Tibial artery (tissue), 4 donors: ENCODE measurements around the gene ZFPM1.

ENCODE experiments used
- DNase-seq, 2 donors: peaks; one replicate each; pipeline ENCODE4 v3.0.0-alpha.2; 2019
- H3K27ac ChIP-seq, 2 donors: fragments of 200-600 bp; sonication (generic) in 1 of 2; 1 replicate in 1 of 2; 2 replicates in 1 of 2; pipeline ENCODE4 v1.5.1; 2018 to 2019; ENCODE audit warnings: mild to moderate bottlenecking in 1 of 2
- H3K27me3 ChIP-seq, 2 donors: fragments of 200-600 bp; sonication (generic) in 1 of 2; one replicate each; pipeline versions ENCODE4 v1.5.1 to v1.6.0; 2016 to 2019
- H3K36me3 ChIP-seq, 3 donors: fragments of 200-600 bp; sonication (generic) in 2 of 3; one replicate each; pipeline ENCODE4 v1.5.1; 2016 to 2019; ENCODE audit warnings: mild to moderate bottlenecking in 2 of 3
- H3K4me1 ChIP-seq, 4 donors: fragments of 200-600 bp; sonication (generic) in 2 of 4; 1 replicate in 3 of 4; 2 replicates in 1 of 4; pipeline ENCODE4 v1.5.1; 2016 to 2019
- H3K4me3 ChIP-seq, 2 donors: fragments of 200-600 bp; sonication (generic) in 1 of 2; 1 replicate in 1 of 2; 2 replicates in 1 of 2; pipeline ENCODE4 v1.5.1; 2018 to 2019; ENCODE audit warnings: mild to moderate bottlenecking in 2 of 2
- H3K9me3 ChIP-seq, 3 donors: fragments of 200-600 bp; sonication (generic) in 1 of 3; one replicate each; pipeline ENCODE4 v1.5.1; 2016 to 2019
- CTCF ChIP-seq, 2 experiments: fragments of 200-600 bp in 1 of 2; fragments of 450-650 bp in 1 of 2; IDR thresholded peaks; one replicate each; pipeline ENCODE4 v1.5.1; 2017 to 2019; ENCODE audit warnings: antibody characterized with exemption in 2 of 2, mild to moderate bottlenecking in 1 of 2, moderate library complexity in 1 of 2
- intact Hi-C: fragments of 100-400 bp; cut with DNase I; formaldehyde crosslinking; loops from one replicate; pipeline ENCODE4 v1.15.0; 2023; ENCODE audit warnings: low total_unique reads

Gene ZFPM1

DNA sequence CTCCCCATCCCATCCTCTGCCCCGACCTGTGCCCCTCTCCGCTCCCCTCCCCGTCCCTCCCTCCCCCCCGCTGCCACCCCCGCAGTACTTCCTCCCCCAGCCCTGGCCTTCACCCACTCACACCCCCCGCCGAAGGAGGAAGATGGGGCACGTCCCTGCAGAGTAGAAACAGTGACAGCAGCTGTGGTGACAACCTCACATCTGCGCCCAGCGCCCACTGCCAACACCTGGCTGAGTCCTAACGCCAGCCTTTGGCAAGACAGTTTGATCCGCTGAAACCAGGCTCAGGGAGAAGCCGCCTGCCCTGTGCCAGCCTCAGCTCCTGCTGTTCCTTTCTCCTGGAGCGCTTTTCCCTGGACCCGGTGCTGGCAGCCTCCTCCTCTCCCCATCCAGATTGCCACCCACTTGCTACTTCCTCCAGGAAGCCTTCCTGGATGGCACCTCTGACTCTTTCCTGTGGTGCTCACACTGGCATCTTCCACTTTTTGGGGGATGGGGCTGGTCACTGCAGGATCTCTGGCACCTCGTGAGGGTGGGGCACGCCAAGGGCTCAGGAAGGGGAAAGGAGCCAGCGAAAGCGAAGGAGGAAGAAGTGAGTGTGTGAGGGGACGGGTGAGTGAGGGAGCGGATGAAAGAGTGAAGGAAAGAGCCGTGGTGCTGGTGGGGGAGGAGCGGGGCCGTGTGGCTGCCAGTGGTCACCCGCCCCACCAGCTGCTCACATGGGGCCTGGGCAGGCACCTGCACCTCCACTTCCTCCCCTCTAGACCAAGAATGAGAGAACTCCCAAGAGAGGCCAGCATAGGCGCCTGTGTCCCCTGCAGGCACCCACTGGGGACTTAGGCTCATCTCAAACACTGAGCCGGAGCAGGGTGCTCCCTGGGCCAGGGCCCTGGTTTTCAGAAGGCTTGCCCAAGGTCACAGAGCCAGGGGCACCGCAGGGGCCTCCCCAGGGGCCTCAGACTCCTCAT is 27.0 kb downstream of the ZFPM1 start:
- no peak overlapping the region for H3K27ac ChIP-seq
- TF ChIP-seq CTCF (IDR thresholded peaks at IDR 0.05), result no peak
- no peaks in the 10 kb centered on the region for H3K9me3 ChIP-seq

DNA sequence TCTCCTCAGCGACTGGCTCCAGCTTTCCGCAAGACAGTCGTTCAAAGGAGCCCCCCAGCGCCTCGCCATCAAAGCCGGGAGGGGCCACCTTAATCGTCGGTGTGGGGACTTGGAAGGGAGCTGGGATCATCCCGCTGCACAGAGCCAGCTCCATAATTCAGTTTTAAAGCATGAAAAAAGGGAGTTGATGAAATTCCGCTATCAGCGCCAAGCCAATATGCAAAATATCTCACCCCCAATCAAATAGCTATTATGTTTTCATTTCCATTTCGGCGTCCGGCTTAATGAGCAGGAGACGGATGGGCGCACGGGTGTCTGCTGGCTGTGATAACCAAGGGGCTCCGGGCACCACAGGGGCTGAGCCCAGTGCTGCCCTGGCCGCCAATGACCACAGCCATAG is 27.7 kb downstream of the ZFPM1 start:
- Histone ChIP-seq H3K4me1 (no peaks in the 10 kb centered on the region), H3K36me3 (no peaks in the 10 kb centered on the region), H3K9me3 (no peaks in the 10 kb centered on the region), H3K27me3 (peaks cover 0 to 14% of the 10 kb centered on the region in 2 donors), H3K4me3 (no peak overlapping the region), H3K27ac (no peak overlapping the region)
- no peak for DNase-seq
- intact Hi-C loops, result no loop called here
- no peak for TF ChIP-seq CTCF (IDR thresholded peaks at IDR 0.05)

More for the DNA sequence above, 27.0 kb downstream of the ZFPM1 start:
- peaks cover 0 to 16% of the 10 kb centered on the region in 2 donors for H3K27me3 ChIP-seq
- no peak overlapping the region for H3K4me3 ChIP-seq
- H3K4me1 ChIP-seq, result no peaks in the 10 kb centered on the region
- DNase-seq, result no peak
- H3K36me3 ChIP-seq, result no peaks in the 10 kb centered on the region
- intact Hi-C loops, result no loop called here

- intact Hi-C loops, result no loop called here
- H3K27me3 ChIP-seq, result peaks cover 0 to 13% of the 10 kb centered on the region in 2 donors
These were observed 28.8 kb downstream of the ZFPM1 start for GRCh38 chr16:88481851-88482250.

GRCh38 chr16:88482630-88483391 is 29.7 kb downstream of the ZFPM1 start:
- DNase-seq, result no peak
- Histone ChIP-seq H3K9me3 (no peaks in the 10 kb centered on the region), H3K4me1 (no peaks in the 10 kb centered on the region), H3K27ac (no peak overlapping the region), H3K27me3 (peaks cover 0 to 13% of the 10 kb centered on the region in 2 donors), H3K36me3 (no peaks in the 10 kb centered on the region), H3K4me3 (no peak overlapping the region)
- TF ChIP-seq CTCF (IDR thresholded peaks at IDR 0.05), result no peak
- intact Hi-C loops, result no loop called here

More at GRCh38 chr16:88481851-88482250, 28.8 kb downstream of the ZFPM1 start:
- Histone ChIP-seq H3K4me1 (no peaks in the 10 kb centered on the region), H3K27ac (no peak overlapping the region), H3K36me3 (no peaks in the 10 kb centered on the region), H3K4me3 (no peak overlapping the region), H3K9me3 (no peaks in the 10 kb centered on the region)
- TF ChIP-seq CTCF (IDR thresholded peaks at IDR 0.05), result no peak
- DNase-seq, result no peak

DNA sequence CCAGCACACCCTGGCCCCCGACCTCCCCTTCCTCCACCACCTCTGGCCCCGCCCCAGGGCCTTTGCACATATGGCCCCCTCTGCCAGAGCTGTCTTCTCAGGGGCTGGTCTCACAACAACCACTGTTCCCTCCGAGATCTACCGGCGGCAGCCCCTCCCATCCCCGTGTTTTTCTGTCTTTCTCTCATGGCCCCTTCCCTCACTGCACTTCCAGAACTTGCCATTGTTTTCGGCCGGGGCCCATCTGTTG is 30.2 kb downstream of the ZFPM1 start:
- Histone ChIP-seq H3K36me3 (no peaks in the 10 kb centered on the region), H3K4me3 (no peak overlapping the region), H3K27me3 (peaks cover 0 to 13% of the 10 kb centered on the region in 2 donors), H3K4me1 (no peaks in the 10 kb centered on the region), H3K9me3 (no peaks in the 10 kb centered on the region), H3K27ac (no peak overlapping the region)
- DNase-seq, result no peak
- intact Hi-C loops, result no loop called here
- TF ChIP-seq CTCF (IDR thresholded peaks at IDR 0.05), result no peak
